Inferior parietal cortex (tissue), 1 donor: ENCODE results near the gene RALGAPA2.

Experiments used
- DNase-seq: peaks from one replicate; pipeline ENCODE4 v3.0.0-alpha.2; 2016; ENCODE audit errors: extremely low spot score

RALGAPA2 gene

DNA sequence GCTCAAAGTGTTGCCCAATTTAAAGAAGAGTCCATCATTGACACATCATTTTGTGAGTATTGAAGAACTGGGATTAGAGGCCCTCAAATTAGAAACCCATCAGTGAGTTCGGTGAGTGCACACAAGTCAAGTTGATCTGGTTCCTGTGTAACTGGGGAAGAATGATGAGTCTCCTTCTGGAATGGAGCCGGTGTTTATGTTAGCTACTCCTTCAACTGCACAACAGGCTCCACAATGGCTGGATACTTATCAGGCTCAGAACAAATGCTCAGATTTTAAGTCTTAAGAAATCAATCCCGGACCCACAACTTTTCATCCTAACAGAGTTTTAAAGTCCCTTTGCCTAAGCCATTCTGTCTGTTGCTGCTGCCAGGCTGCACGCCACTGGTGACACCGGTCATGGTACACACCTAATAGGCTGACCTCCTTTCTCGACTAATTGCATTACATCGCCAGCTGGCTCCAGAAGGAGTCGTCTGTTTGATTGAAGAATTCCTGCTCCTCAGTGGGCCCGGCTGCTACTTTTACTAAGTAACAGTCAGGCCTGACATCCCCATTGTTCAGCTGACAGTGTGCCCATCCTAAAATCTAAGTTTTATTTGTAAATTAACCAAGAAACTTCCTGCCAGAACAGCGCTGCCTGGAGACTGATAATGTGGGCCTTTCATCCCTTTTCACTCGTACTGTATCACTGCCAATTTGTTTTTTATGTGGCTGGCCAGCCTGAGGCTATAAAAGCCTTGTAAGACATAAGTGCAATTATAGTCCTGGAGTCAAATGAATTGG is 214.2 kb downstream of the RALGAPA2 start:
- DNase-seq = peak; percentile 59

DNA sequence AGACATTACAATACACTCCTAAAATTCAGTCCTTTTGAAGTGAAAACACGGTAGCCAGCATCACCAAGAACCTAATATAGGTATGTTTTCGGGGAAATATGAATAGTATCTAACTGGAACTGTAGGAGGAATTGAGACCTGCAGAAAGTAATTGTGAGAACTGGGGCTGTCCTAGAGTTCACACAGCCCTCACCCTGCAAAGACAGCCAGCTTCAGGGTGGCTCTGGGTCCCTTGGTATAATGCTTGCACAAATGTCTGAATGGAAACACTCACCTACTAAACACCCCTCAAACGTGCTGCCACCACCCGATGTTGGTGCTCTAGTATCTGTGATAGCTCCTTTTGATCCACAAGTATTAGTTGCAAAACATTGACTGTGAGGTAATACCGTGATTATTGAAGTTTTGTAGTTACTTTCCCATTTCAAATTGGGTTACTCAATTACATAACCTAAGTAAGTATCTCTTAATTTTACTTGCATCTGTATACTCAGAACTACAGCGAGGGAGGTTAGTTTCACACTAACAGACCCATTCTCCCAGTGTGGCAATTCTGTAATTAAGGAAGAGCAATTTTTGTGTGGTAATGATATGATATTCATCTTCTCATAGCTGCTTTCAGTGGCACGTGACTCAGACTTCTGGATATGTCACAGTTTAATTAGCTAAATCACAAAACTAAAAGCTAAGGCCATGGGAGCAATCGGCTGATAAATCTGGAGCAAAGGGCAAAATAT is 215.0 kb downstream of the RALGAPA2 start:
- DNase-seq = no peak

DNA sequence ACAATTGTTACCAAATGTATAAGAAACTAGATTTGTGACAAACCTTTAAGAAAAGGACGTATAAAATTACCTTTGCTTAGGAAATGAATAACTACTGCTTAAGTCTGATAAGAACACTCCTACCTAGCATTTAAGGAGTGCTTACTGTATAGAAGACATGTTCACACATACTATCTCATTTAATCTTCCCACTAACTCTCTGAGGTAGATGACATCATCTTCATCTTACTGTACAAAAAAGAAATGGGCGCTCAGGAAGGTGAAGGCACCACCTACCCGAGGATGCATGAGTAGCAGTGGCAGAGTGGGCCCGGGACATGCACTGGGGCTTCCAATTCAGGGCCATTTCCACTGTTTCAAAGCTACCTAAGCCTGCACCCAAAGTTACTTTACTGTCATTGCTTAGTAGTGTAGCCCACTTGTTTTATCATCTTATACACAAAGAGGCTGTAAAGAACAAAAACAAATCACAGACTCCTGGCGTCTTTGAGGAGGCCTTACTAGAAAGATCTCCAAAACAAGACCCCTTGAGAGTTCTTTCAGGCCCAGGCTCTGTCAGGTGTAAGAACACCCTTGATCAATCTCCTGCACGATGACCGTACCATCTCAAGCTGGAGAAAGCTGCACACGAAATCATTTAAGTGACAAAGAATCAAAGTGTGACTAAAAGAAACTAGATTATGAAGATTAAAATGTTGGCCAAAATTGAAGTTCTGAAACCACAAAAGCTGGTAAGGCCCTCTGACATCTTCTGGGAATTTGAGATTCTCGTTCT is 216.5 kb downstream of the RALGAPA2 start:
- no peak for DNase-seq

DNA sequence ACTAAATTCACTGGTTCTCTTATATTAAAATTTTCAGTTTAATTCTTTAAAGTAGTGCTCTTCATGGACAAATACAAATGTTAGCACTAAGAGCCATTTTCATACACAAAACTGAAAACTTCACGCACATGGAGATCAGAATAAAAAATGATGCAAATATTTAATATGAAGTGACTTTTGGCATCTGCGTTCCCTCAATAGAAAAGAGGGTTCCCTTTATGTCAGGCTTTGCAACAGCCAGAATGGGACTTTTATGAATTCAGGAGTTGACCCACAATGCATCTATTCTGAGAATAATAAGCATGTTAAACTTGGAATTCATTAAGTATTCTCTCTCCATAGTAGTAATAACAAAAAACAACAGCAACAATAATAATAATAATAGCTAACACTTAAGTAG is 218.7 kb downstream of the RALGAPA2 start:
- no peak for DNase-seq

DNA sequence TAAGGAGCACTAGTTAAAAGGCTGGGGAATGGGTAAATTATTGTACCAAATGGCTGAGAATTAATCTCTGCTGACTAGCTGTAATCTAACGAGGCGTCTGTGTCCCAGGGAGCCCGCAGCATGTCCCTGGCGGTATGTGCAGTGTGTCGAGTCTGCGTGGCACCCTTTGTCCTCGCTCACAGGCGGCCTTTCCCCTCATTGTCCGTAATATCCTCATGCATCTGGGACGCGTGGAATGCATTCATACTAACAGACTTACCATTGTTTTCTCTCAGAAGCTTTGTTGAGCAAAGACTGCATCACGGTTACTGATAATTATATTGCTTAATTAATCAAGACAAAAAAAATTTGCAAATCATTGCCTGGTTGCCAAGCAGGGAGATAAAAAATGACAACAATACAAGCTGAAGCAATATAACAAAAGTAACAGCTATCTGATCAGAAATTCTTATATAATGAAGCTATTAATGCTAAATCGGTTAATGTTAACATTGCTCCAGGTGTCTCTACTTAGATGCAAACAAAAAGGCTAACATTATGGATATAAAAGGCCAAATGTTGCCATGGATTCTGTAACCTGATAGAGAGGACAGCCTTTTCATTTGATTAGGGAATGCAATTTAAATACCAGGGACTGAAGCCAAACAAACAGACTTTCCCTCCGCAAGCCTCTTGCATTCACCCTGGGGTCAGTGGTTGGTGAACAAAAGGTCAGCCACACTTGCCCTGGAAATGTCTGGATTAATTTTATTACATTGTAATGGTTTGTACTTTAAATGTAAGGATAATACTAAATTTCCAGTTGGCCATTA is 219.7 kb downstream of the RALGAPA2 start:
- peak; percentile 72 for DNase-seq

DNA sequence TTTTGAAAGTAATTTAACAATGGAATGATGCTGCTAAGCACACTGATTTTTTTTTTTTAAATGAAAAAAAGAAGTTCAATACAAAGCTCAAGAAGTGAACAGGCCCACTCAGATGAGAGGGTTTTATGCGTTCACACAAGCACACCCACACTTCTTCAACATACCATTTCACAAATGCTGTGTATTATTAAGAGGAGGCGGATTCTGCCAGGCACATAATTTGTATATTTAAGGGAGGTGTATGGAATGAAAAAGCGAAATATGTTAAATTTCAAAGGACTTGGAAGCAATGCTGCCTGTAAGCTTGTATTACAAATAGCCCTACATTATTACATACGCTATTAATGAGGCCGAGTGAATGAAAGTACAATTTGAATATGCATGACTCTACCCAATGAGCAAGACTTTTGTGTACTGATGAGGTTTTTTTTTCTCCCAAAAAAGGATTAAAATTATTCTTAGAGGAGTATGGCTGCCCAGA is 220.6 kb downstream of the RALGAPA2 start:
- DNase-seq = no peak

DNA sequence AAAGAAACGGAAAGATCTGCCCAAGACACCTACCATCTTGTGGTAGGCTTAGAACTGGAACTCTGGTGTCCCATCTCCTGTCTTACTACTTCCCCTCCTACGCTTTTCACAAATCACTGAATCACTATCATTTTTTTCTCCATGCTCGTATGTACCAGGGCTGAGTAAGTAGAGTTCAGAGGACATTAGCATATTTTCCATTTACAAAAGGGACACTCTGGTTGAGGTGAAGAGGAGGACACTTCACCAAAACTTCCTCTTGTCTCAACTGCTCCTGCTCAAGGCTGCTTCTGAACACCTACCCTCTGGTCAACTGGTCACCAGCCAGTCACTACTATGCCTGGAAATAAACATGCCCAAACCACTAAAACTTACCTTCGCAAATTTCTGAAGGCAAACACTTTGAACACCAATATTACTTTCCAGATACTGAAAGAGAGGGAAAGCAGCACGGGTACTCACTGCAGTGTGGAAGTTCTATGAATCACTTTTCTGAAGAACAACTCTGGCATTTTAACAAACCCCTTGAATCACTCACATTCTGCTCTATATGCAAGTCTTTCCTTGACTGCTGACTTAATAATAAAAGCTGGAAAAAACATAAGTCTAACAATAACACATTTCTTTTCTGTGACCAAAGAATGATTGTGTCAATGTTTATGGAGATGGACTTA is 221.2 kb downstream of the RALGAPA2 start:
- DNase-seq = no peak

DNA sequence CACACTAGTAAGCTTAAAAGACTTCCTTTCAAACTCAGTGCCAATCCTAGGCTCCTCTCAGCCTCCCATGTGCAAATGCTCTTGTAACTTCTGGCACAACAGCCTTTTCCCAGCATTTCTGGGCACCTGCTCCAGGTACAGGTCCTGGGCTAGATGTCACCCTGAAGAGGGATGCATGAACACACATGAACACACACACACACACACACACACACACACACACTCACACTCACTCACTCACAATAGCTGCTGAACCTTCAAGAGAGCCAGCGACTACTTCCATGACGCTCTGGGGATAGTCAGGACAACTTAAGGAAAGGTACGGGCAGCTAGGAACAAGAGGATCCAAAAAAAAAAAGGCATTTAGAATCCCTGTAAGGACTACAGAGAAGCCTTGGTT is 221.8 kb downstream of the RALGAPA2 start:
- no peak for DNase-seq

DNA sequence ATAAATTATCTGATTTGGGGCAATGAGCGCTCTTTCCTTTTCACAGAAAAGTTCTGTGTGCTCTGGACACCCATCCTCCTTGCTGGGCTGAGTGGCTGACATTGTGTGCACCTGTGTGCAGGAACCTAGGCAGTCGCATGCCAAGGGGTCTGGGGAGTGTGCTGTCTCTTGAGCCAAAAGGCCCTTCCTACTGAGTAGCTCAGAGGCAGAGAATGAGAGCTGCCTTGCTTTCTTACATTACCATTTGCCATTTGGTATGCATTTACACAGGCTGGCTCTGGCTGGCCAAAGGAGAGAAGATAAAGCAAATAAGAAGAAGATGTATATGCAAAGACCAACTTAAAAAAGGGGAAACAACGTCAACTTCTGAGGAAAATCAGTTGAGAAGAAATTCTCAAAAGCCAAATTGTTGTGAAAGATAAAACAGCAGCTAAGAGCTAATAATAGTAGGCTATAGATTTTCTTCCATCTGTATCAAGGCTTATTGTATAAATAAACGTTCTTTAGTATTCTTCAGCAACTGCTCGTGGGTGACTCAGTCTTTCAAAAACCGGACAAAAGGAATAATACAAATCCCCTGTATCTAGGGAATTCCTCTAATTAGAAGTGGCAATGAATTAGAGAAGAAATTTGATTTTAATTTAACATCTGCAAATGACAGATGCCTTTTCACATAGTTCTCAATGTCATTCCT is 222.6 kb downstream of the RALGAPA2 start:
- DNase-seq = no peak

DNA sequence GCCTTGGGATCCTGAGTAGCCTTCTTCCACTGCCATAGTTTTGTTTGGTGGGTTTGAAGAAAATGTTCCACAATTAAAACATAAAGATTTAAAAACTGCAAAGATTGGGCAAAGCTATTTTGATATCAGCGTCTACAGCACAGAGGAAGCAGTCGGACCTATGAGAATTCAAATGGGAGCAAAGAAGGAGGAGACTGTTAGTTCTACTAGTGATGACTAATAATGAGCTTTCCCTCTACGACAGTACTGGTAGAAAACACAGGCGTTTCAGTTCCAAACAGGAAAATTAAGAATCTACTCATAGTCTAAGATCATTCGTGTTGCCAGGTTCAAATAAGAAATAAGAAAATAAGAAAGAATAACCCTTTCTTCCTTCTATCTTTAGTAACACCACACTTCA is 223.4 kb downstream of the RALGAPA2 start:
- DNase-seq = no peak

DNA sequence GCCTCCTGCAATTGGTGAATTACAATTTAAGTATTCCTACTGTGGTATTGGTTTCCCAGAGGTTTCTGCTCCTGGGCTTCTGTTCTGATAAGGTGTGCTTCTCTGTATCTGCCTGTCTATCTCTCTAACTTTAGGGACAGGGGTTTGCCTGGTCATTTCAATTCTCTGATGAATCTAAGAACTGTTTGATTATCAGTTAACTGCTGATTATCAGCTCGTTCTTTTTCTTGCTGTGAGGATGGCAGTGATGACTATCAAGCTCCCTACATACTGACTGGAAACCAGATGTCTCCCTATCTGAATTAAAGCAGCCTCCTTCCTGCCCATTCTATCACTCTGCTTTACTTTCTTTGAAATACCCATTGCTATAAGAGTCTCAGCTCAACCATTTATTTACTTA is 224.1 kb downstream of the RALGAPA2 start:
- DNase-seq = no peak

DNA sequence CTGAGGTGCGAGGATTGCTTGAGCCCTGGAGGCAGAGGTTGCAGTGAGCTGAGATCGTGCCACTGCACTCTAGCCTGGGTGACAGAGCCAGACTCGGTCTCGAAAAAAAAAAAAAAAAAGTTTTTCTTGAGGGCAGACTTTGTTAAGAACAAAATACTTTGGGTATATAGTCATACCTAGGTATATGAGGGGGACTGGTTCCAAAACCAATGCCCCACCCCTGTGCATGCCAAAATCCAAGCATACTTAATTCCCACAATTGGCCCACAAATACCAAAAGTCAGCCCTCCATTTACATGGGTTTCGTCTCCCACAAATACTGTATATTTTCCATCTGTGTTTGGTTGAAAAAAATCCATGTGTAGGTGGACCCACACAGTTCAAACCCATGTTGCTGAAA is 224.6 kb downstream of the RALGAPA2 start:
- no peak for DNase-seq

DNA sequence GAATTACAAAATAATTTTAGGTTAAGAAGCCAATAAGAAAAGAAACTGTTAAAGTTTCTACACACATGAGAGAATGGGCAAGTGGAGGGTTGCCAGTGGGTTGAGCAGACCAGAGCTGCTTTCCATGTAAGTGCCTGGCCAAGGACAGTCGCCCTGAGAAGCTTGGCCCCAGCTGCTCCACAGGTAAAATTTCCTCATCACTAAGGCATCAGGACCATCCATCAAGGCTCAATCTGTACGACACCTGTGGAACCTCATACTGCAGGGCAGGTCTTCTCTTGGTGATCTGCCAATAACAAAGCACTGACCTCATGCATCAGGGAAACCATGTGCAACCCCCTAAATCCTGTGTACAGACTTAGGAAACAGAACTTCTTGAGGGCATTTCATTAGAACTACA is 229.1 kb downstream of the RALGAPA2 start:
- no peak for DNase-seq

DNA sequence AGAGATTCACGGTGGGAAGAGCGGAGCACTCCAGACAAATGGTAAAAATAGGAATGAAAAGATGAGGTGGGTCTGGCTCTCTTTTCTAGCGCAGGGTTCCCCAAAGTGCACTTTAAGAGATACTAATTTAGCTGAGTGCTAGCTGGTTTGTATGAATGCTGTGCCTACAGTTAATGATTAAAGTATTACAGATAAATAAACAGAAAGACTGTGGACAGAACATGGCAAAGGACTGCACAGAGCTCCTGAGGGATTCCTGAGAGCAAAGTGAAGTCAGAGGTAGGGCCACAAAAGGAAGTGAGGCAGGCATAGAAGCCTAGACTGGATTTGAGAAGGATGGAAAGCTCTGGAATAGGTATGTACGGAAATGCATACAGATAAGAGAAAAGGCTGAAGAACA is 230.0 kb downstream of the RALGAPA2 start:
- no peak for DNase-seq

DNA sequence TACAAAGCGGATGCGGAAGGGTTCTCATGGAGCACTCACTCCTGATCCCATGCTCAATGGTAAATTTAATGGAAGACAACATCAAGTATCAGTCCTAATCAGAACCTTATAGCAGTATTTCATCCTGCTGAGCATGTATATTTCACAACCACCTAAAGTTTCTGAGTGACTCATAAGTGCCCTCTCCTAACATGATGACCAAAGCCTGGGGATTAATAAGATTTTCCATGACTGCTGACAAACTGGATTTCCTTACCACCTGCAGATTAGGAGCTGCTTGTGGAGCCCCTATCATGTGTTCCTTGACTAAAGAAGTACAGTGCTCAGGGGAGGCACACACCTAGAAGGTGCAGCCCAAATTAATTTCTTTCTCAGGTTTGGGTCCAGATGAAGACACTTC is 231.8 kb downstream of the RALGAPA2 start:
- DNase-seq = no peak

DNA sequence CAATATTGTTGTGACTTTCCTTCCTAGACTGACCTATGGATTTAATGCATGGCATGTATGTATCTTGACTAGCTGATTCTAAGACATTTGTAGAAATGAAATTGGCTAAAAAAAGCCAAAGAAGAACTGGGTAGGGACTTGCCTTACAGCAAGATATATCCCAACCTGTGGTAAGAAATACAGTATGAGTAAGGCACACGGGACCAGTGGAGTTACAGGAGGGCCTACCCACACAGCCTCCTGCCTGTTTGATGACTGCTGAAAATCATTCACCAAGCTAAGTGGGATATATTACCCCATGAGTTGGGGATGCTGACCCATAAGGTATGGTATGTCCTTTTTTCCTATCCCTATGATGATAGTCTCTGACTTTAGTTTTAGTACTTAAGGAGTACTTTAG is 232.3 kb downstream of the RALGAPA2 start:
- no peak for DNase-seq

DNA sequence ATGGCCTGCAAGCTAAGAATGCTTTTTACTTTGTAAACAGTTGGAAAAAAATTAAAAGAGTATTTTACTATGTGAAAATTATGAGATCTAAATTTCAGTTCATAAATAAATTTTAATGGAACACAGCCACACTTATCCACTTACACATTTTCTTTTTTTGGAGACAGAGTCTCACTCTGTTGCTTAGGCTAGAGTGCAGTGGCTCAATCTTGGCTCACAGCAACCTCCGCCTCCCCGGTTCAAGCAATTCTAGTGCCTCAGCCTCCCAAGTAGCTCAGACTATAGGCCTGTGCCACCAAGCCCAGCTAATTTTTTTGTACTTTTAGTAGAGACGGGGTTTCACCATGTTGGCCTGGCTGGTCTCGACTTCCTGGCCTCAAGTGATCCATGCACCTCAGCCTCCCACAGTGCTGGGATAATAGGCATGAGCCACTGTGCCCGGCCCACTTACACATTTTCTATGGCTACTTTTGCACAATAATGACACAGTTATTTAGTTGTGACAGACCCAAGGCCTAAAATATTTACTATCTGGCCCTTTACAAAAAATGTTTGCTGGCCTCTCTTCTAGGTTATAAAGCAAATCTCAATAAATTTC is 234.9 kb downstream of the RALGAPA2 start:
- DNase-seq = no peak

DNA sequence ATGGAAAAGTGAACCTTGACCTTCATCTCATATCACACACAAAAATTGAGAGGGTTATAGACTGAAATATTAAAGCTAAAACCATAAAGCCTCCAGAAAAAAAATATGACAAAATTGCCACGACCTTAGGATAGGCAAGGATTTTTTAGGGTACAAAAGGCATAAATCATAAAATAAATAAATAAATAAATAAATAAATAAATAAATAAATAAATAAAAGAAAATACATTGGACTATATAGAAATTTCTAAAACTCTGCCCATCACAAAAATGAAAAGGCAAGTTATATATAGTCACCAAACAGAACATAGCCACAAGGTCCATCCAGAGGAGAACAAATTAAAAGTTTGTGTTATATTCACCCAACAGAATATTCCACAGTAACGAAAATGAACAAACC is 235.9 kb downstream of the RALGAPA2 start:
- no peak for DNase-seq

DNA sequence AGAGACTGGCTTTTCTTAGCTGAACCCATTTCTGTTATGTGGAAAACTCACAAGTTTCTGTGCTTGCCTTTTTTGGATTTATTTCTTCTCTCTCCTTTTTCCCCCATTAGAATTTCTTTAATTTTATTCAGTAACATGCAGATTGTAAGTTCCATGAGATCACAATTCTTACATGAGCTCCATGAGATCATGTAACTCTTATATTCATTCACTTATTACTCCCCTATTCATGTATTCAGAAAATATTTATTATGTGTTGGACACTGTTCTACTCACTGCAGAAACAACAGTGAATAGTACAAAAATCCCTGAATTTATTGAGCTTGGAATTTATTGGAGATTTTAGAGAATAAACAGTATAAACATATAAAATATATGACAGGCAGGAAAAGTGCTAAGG is 238.8 kb downstream of the RALGAPA2 start:
- no peak for DNase-seq

DNA sequence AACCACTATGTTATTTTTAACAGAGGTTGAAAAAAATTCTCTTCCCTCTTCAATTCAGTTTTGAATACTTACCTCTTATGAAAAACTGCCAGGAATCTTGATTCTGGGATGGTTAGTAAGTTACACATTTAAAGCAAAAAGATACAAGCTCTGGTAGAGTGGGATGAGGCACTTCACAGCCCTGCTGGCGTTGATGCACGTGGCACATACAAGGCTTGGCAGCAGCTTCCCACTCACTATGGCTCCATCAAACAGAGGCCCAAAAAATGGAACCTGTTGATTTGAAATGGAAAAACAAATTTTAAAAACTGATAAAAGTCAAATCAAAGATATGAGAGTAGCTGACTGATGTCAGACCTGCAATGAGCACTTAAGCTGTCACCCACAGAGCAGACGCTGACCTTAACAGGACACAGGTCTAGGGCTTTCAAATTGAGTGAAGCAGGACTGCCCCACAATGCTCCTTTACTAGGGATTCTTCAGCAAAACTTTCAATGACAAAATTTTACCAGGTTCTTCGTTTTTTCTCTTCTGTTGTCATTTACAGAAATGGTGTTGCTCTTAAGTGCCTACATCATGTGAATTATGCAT is 239.7 kb downstream of the RALGAPA2 start:
- no peak for DNase-seq
